ENCODE results near the gene COLEC11.

The COLEC11 gene

DNA sequence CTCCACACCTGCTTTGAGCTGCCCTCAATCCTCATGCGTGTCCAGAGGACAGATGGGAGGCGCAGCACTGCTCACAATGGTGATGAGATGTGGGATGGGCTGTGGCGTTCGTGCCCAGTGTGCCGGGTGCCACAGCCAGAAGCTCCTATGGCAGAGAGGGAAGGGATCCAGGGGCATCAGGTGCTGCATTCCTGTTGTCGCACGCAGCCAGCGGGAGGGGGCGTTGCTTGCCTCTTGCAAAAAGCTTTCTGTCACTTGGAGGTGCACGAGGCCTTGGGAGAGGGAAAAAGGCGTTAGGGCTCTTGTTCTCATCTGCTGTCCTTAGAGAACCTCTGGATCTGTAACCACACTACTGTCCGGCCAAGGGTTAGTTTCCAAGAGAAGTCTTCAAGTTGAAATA is 33.9 kb downstream of the COLEC11 start:
- no peak overlapping the region for H3K27ac ChIP-seq
- H4K20me1 ChIP-seq (ENCODE audit: insufficient read depth): no peaks in the 10 kb centered on the region
- H3K4me3 ChIP-seq (IDR thresholded peaks at IDR 0.05; ENCODE audit: insufficient read depth, low read depth, low read length): no peak overlapping the region
- H3K4me2 ChIP-seq: no peak overlapping the region
- no peaks in the 10 kb centered on the region for H3K27me3 ChIP-seq (ENCODE audit: insufficient read depth, low read depth)
- TF ChIP-seq, protein P1, sequence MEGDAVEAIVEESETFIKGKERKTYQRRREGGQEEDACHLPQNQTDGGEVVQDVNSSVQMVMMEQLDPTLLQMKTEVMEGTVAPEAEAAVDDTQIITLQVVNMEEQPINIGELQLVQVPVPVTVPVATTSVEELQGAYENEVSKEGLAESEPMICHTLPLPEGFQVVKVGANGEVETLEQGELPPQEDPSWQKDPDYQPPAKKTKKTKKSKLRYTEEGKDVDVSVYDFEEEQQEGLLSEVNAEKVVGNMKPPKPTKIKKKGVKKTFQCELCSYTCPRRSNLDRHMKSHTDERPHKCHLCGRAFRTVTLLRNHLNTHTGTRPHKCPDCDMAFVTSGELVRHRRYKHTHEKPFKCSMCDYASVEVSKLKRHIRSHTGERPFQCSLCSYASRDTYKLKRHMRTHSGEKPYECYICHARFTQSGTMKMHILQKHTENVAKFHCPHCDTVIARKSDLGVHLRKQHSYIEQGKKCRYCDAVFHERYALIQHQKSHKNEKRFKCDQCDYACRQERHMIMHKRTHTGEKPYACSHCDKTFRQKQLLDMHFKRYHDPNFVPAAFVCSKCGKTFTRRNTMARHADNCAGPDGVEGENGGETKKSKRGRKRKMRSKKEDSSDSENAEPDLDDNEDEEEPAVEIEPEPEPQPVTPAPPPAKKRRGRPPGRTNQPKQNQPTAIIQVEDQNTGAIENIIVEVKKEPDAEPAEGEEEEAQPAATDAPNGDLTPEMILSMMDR (conservative IDR thresholded peaks at IDR 0.05; ENCODE audit: low read depth, low read length): no peak
- H2AFZ ChIP-seq (ENCODE audit: low read depth): no peak overlapping the region
- no peaks in the 10 kb centered on the region for H3K4me1 ChIP-seq (ENCODE audit: low read depth, poor library complexity, severe bottlenecking)
- H3K36me3 ChIP-seq (ENCODE audit: insufficient read depth): no peaks in the 10 kb centered on the region
- H3K79me2 ChIP-seq (ENCODE audit: insufficient read depth, low read depth): no peaks in the 10 kb centered on the region
- H3K9ac ChIP-seq: no peak overlapping the region

DNA sequence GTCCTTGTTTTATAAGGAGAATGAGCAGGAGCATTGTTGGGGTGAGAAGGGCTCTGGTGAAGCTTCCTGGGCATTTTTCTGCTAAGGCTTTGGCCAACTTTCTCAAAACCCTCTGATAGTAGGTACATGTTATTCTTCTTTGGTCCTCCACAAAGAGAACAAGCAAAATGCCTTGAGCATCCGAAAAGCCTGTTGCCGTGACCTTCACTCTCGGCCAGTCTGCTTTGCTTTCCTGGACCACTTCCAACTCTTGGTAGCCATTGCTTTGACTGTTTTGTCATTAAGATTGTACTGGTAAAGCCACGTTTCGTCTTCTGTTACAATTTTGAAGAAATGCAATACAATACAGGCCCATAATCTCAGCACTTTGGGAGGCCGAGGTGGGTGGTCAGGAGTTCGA is 35.7 kb downstream of the COLEC11 start:
- no peak overlapping the region for H3K4me3 ChIP-seq (IDR thresholded peaks at IDR 0.05; ENCODE audit: insufficient read depth, low read depth, low read length)
- H3K27me3 ChIP-seq (ENCODE audit: insufficient read depth, low read depth): no peaks in the 10 kb centered on the region
- TF ChIP-seq, protein P1 (conservative IDR thresholded peaks at IDR 0.05; ENCODE audit: low read depth, low read length): no peak
- no peaks in the 10 kb centered on the region for H4K20me1 ChIP-seq (ENCODE audit: insufficient read depth)
- no peaks in the 10 kb centered on the region for H3K4me1 ChIP-seq (ENCODE audit: low read depth, poor library complexity, severe bottlenecking)
- H3K9ac ChIP-seq: no peak overlapping the region
- no peak overlapping the region for H3K4me2 ChIP-seq
- H3K36me3 ChIP-seq (ENCODE audit: insufficient read depth): no peaks in the 10 kb centered on the region
- H3K79me2 ChIP-seq (ENCODE audit: insufficient read depth, low read depth): no peaks in the 10 kb centered on the region
- H2AFZ ChIP-seq (ENCODE audit: low read depth): no peak overlapping the region
- H3K27ac ChIP-seq: no peak overlapping the region

DNA sequence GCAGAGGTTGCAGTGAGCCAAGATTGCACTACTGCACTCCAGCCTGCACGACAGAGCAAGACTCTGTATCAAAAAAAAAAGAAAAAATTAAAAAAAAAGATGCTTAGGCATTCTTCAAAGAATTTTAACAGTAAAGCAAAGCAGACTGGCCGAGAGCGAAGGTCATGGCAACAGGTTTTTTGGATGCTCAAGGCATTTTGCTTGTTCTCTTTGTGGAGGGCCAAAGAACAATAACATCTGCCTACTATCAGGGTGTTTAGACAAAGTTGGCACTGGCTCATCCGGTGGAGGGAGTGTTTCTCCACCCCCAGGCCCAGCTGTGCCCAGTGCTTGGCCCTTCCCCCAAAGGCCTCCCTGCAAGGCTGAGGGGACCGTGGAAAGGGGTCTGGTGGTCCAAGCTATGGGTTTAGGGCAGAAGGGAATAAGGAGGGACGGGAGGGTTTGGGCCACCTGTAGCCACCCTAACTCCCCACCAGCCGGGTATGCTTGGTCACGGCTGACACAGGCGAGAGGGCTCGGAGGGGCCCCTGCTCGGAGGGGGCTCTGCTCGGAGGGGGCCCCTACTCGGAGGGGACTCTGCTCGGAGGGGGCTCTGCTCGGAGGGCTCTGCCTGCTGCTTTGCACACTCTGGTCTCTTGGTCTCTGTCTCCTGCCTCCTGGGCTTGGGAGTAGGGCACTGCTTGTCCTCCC is 36.4 kb downstream of the COLEC11 start:
- H3K4me2 ChIP-seq: no peak overlapping the region
- H3K36me3 ChIP-seq (ENCODE audit: insufficient read depth): no peaks in the 10 kb centered on the region
- H3K9ac ChIP-seq: no peak overlapping the region
- H2AFZ ChIP-seq (ENCODE audit: low read depth): no peak overlapping the region
- H3K4me3 ChIP-seq (IDR thresholded peaks at IDR 0.05; ENCODE audit: insufficient read depth, low read depth, low read length): no peak overlapping the region
- no peaks in the 10 kb centered on the region for H3K4me1 ChIP-seq (ENCODE audit: low read depth, poor library complexity, severe bottlenecking)
- TF ChIP-seq, protein P1 (conservative IDR thresholded peaks at IDR 0.05; ENCODE audit: low read depth, low read length): no peak
- no peaks in the 10 kb centered on the region for H4K20me1 ChIP-seq (ENCODE audit: insufficient read depth)
- no peak overlapping the region for H3K27ac ChIP-seq
- no peaks in the 10 kb centered on the region for H3K27me3 ChIP-seq (ENCODE audit: insufficient read depth, low read depth)
- H3K79me2 ChIP-seq (ENCODE audit: insufficient read depth, low read depth): no peaks in the 10 kb centered on the region

DNA sequence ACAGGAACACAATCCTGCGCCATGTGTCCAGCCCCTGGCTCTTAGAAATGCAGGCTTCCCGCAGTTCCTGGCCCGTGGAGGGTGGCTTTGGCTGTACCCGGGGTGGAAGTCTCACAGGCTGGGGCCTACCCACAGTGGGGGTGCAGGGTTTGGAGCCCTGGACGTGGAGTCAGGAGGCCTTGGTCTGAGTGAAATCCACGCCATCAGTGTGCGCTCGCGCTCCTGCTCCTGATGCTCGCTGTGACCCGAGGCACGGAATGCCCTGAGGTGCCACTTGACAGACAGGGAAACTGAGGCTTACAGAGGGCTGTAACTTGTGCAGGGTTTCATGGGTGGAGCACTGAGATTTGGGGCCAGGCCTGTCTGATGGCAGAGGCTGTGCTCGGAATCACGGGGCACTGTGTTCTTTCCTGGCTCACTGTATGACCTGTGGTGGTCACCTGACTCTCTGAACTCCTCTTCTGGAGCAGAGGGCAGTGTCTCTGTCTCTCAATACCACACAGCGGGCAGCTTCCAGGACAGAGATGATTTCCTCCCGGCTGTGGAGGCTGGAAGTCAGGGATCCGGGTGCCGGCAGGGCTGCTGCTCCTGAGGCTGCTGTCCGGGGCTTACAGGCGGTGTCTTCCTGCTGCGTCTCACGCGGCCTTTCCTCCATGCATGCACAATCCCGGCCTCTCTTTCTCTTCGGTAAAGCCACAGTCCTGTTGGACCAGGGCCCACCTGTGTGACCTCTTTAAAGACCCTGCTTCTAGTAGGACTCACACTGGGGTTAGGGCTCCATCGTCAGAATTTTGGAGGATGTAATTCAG is 37.1 kb downstream of the COLEC11 start:
- Histone ChIP-seq H3K4me1 (ENCODE audit: low read depth, poor library complexity, severe bottlenecking) (no peaks in the 10 kb centered on the region), H4K20me1 (ENCODE audit: insufficient read depth) (no peaks in the 10 kb centered on the region), H3K36me3 (ENCODE audit: insufficient read depth) (no peaks in the 10 kb centered on the region), H2AFZ (ENCODE audit: low read depth) (no peak overlapping the region), H3K9ac (no peak overlapping the region), H3K79me2 (ENCODE audit: insufficient read depth, low read depth) (no peaks in the 10 kb centered on the region), H3K4me2 (no peak overlapping the region), H3K4me3 (IDR thresholded peaks at IDR 0.05; ENCODE audit: insufficient read depth, low read depth, low read length) (no peak overlapping the region), H3K27me3 (ENCODE audit: insufficient read depth, low read depth) (no peaks in the 10 kb centered on the region), H3K27ac (no peak overlapping the region)
- TF ChIP-seq, protein P1 (conservative IDR thresholded peaks at IDR 0.05; ENCODE audit: low read depth, low read length): no peak

Data from KMS-11 (cell line).